Measurements from ENCODE around the gene DNAH14. TPM values are rescaled to one million over a fixed set of nuclear protein-coding genes. Genes with fewer than 3 reads are reported as not detected.
"Not testable (repeated sequence)": the region's sequence is repeated elsewhere in the genome, so short reads cannot be mapped to it uniquely, and the experiment has no call there.

Gene DNAH14
- under 1 TPM in 1 of 2 experiments, not detected in 1; 0.55 TPM for total RNA-seq

DNA sequence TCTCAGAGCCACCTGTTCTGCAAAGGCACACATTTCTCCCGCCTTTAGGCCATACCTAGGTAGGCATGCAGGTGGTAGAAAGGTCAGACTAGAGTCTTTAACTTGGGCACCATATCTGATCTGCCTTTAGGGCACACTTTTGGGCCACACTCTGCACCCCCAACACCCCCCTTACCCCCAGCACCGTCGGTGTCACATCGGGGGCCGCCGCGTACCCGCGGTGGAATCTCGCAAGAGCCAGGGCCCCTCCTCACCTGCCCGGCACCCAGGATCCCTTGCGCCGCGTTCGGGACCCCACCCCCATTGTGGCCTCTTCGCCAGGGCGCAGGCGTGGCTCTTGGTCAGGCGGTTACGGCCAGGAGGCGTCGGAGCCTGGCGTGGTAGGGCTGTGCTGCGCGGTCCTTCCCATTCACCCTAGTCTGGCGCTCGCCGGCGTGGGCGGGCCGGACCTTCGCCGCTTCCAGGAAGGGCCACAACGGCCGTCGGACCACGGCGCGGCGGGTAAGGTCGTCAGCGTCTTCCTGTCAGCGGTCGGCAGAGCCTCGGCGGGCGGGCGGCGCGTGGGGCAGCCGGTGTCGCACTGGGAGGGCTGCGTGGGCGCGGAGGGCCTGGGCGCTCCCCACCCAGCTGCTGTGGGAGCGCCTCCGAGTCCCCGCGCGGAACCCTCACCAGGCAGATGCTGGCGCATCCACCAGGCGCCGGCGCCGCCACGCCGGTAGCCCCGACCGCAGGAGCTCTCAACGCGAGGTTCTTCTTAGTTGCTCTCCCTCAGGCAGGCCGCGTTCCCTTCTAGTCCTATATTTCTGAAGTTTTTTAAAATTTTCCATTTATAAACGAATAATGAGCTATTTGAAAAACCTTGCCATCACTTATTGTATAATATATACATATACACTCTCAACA lies at the start of gene DNAH14:
TSS of gene DNAH14 (plus strand) at position 341 of the 903 bp plus-strand sequence. CDS start 23,028 bp downstream, outside the sequence.
- no peaks in the 10 kb centered on the region for H3K4me1 Mint-ChIP-seq (ENCODE audit: low read depth)
- POLR2A ChIA-PET, result no interaction called here

DNA sequence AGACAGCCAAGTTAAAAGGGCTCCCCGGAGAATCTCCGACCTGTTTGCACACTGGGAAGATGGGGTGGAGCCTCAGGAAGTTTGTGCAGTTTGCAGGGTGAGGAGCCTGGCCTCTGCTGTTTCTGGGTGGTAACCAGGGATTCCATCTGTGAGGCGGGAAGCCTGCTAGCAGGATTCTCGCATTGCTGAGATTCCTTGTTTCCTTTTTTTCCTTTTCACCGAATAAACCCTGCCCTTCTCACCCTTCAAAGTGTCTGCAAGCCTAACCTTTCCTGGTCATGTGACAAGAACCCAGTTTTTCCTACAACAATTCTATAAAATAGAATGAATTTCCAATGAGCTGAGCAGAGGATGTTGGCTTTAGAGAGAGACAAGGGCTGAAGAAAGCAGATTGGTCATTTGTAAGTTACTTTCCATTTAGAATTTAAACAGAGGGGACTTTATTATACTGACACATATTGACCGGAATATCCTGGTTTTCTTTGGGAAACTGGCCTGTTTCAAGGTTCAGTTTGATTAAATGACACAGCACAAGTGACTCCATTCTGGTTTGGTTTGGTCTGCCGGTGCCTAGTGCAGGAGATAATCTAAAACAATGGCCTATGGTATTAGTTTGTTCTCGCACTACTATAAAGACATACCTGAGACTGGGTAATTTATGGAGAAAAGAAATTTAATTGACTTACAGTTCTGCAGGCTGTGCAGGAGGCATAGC lies 48.7 kb upstream of the DNAH14 start:
- intact Hi-C loops (cut with micrococcal nuclease), result no loop called here
- H3K9me3 Mint-ChIP-seq, result peaks cover 11% of the 10 kb centered on the region
- CTCF ChIA-PET, result no interaction called here

More for the DNA sequence above, at the start of gene DNAH14:
- CTCF ChIA-PET, result no interaction called here
- H3K4me3 Mint-ChIP-seq, result peak within 1 kb of the TSS; percentile 43
- intact Hi-C loops (cut with micrococcal nuclease), result no loop called here
- peak; percentile 25 for DNase-seq
- H3K36me3 Mint-ChIP-seq, result peaks cover 19% of the 10 kb centered on the region
- H3K27me3 Mint-ChIP-seq, result peaks cover 27% of the 10 kb centered on the region
- peaks cover 26% of the 10 kb centered on the region for H3K9me3 Mint-ChIP-seq
- no peak within 1 kb of the TSS for H3K27ac Mint-ChIP-seq

DNA sequence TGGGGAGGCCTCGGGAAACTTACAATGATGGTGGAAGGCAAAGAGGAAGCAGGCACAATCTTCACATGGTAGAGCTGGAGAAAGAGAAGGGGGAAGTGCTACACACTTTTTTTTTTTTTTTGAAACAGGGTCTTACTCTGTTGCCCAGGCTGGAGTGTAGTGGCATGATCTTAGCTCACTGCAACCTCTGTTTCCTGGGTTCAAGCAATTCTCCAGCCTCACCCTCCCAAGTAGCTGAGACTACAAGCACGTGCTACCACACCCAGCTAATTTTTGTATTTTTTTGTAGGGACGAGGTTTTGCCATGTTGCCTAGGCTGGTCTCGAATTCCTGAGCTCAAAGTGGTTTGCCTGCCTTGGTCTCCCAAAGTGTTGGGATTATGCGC lies 48.2 kb upstream of the DNAH14 start:
- H3K36me3 Mint-ChIP-seq; H3K4me1 Mint-ChIP-seq (ENCODE audit: low read depth); POLR2A ChIA-PET; CTCF ChIA-PET; intact Hi-C loops (cut with micrococcal nuclease); DNase-seq; H3K4me3 Mint-ChIP-seq; H3K27ac Mint-ChIP-seq: not testable (repeated sequence)
- Mint-ChIP-seq H3K9me3 (peaks cover 13% of the 10 kb centered on the region), H3K27me3 (peaks cover 23% of the 10 kb centered on the region)

More for the DNA sequence above, 48.7 kb upstream of the DNAH14 start:
- no peak overlapping the region for H3K4me3 Mint-ChIP-seq
- POLR2A ChIA-PET, result no interaction called here
- no peak for DNase-seq
- no peaks in the 10 kb centered on the region for H3K36me3 Mint-ChIP-seq
- H3K27me3 Mint-ChIP-seq, result peaks cover 23% of the 10 kb centered on the region
- H3K27ac Mint-ChIP-seq, result no peak overlapping the region
- no peaks in the 10 kb centered on the region for H3K4me1 Mint-ChIP-seq (ENCODE audit: low read depth)

DNA sequence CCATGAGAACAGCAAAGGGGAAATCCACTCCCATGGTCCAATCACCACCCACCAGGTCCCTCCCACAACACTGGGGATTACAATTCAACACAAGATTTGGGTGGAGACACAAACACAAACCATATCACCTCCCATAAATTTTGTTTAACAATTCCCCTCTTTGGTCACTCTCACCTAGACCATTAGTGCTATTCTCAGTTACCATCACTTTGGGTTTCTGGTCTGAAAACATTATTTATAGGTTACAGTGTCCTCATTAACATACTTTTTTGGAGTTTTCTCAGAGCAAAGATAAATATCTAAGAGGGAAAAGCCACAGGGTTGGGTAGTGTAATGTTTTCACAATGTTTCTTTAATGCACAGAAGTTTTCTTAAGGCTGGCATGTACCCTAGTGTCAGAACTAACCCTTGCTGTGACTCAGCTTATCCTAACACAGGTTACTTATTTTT lies 47.7 kb upstream of the DNAH14 start:
- Mint-ChIP-seq H3K27me3 (peaks cover 20% of the 10 kb centered on the region), H3K36me3 (no peaks in the 10 kb centered on the region), H3K9me3 (peaks cover 13% of the 10 kb centered on the region), H3K4me3 (no peak overlapping the region), H3K27ac (no peak overlapping the region), H3K4me1 (ENCODE audit: low read depth) (no peaks in the 10 kb centered on the region)
- intact Hi-C loops (cut with micrococcal nuclease), result no loop called here
- no peak for DNase-seq
- ChIA-PET CTCF (no interaction called here), POLR2A (no interaction called here)

DNA sequence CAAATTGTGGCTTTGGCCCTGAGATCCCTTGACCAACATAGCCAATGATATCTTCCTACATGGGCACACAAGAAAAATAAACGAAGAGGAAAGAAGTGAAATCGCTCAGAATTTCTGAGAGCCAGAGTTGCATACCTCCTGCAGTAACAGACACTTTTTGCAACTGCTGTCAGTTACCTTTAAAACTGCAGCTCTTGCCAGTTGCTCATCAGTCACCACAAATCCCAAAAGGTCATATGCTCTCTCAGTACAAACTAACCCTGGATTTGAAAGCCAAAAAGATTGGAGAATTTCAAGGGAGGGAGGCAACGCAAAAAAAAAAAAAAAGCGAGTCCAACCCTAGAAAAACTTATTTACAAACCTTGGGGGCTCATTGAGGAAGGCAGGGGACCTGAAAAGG lies 47.2 kb upstream of the DNAH14 start:
- H3K27ac Mint-ChIP-seq, result no peak overlapping the region
- intact Hi-C loops (cut with micrococcal nuclease), result no loop called here
- no peak for DNase-seq
- ChIA-PET CTCF (no interaction called here), POLR2A (no interaction called here)
- H3K27me3 Mint-ChIP-seq, result peaks cover 18% of the 10 kb centered on the region
- no peaks in the 10 kb centered on the region for H3K4me1 Mint-ChIP-seq (ENCODE audit: low read depth)
- H3K9me3 Mint-ChIP-seq, result peaks cover 13% of the 10 kb centered on the region
- H3K36me3 Mint-ChIP-seq, result no peaks in the 10 kb centered on the region
- H3K4me3 Mint-ChIP-seq, result no peak overlapping the region

DNA sequence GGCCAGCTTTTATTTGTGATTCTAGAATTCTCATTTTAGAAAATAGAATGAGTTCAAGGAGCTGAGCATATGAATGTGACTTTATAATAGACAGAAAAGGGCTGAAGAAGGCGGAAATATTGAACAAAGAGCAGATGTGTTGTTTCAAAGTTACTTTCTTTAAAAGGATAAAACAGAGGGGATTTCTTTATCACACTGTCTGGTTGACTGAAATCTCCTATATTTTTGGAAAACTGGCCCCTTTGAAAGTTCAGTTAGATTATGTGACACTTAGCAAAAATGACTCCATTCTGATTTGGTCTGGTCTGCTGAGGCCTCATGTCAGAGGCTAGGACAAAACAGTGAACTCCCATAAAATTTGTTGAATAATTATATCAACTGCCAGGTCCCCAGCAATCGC lies 46.4 kb upstream of the DNAH14 start:
- intact Hi-C loops (cut with micrococcal nuclease), result no loop called here
- Mint-ChIP-seq H3K27me3 (peaks cover 18% of the 10 kb centered on the region), H3K4me1 (ENCODE audit: low read depth) (no peaks in the 10 kb centered on the region), H3K4me3 (no peak overlapping the region), H3K27ac (no peak overlapping the region), H3K36me3 (no peaks in the 10 kb centered on the region), H3K9me3 (peaks cover 13% of the 10 kb centered on the region)
- ChIA-PET CTCF (no interaction called here), POLR2A (no interaction called here)
- DNase-seq, result no peak

DNA sequence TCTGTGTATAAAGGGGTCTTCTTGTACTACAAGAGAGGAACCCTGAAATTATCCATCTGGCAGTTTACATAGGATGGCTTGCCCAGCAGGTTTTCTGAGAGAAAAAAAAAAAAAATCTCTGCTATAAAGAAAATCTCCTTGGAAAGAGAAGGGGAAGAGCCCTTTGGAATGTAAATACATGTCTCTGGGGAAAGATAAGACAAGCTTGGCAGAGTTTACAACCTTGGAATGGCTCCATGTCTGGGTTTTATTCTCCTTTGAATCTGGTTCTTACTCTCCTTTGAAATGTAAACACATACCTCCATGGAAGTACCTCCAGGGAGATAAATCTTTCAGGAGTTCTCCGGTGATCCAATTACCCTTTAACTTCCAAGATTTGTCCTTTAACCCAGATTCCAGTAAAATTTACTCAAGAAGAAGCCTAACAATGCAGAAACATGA lies 45.1 kb upstream of the DNAH14 start:
- ChIA-PET CTCF (no interaction called here), POLR2A (no interaction called here)
- H3K9me3 Mint-ChIP-seq, result peaks cover 13% of the 10 kb centered on the region
- no peak overlapping the region for H3K27ac Mint-ChIP-seq
- no peak overlapping the region for H3K4me3 Mint-ChIP-seq
- H3K36me3 Mint-ChIP-seq, result no peaks in the 10 kb centered on the region
- H3K4me1 Mint-ChIP-seq (ENCODE audit: low read depth), result no peaks in the 10 kb centered on the region
- H3K27me3 Mint-ChIP-seq, result peaks cover 15% of the 10 kb centered on the region
- DNase-seq, result no peak
- intact Hi-C loops (cut with micrococcal nuclease), result no loop called here

DNA sequence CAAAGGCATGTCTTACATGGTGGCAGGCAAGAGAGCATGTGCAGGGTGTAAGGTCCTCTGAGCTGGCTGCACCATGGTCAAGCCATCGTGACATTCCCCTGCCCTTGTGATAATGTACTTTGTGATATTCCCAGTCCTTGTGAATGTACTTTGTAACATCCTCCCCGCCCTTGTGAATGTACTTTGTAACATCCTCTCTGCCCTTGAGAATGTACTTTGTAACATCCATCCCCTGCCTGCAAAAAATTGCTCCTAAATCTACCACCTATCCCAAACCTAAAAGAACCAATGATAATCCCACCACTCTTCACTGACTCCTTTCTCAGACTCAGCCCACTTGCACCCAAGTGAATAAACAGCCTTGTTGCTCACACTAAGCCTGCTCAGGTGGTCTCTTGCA lies 44.1 kb upstream of the DNAH14 start:
- H3K4me1 Mint-ChIP-seq (ENCODE audit: low read depth); DNase-seq; H3K27ac Mint-ChIP-seq; H3K36me3 Mint-ChIP-seq; intact Hi-C loops (cut with micrococcal nuclease); CTCF ChIA-PET; POLR2A ChIA-PET; H3K4me3 Mint-ChIP-seq: not testable (repeated sequence)
- H3K27me3 Mint-ChIP-seq, result peaks cover 15% of the 10 kb centered on the region
- peaks cover 13% of the 10 kb centered on the region for H3K9me3 Mint-ChIP-seq

DNA sequence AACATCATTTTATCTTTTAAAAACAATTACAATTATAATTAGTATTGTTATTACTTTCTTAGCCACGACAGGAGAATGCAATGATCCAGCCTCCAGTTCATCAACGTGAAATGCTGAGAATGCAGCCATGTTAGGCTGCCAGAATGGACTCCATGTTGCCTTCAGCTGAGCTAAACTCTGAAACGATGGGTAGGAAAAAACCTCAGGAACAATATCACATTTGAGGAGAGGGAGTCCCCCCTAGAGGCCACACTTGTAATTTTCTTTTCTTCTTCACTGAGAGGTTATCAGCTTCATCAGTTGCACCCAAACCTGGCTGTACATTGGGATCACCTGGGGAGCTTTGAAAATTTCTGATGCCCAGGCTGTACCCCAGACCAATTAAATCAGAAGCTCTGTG lies 34.6 kb upstream of the DNAH14 start:
- no peak overlapping the region for H3K4me3 Mint-ChIP-seq
- H3K27me3 Mint-ChIP-seq, result peaks cover 2% of the 10 kb centered on the region
- no peaks in the 10 kb centered on the region for H3K36me3 Mint-ChIP-seq
- intact Hi-C loops (cut with micrococcal nuclease), result no loop called here
- DNase-seq, result no peak
- peaks cover 10% of the 10 kb centered on the region for H3K9me3 Mint-ChIP-seq
- H3K4me1 Mint-ChIP-seq (ENCODE audit: low read depth), result no peaks in the 10 kb centered on the region
- POLR2A ChIA-PET, result no interaction called here
- CTCF ChIA-PET, result interaction anchor here (0.6 to 1.6 kb wide), 4 partner anchors 21 to 306 kb away, joined by 3 to 5 read pairs (median 4); no protein-coding TSS in a partner anchor
- no peak overlapping the region for H3K27ac Mint-ChIP-seq

DNA sequence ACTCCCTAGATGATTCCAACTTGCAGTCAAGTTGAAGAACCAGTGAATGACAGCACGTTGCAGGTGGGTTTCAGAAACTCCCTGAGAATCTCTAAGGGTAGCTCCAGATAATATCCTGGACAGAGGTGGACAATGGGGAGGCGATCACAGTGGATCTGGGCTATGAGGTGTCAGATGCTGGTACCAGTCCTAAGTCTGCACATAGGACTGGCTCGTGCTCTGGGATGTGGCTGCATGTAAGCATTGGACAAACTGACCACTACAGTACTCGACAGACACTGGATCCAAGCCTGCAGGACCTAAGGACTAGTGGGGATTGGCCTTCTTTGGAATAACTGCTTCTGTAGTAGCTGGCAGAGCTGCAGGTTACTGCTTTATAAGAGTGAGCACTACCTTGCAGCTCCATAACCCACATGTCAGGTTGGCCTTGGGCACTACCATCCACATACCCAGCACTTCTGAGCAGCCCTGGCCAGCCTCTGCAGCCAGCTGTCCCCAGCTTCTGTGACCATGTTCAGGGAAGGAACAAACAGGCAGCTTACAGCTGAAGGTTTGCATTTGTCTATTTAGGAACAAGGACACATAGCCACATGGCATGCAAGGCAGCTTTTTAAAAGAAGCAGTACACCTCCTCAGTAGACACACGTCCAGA lies 33.2 kb upstream of the DNAH14 start:
- no peak for DNase-seq
- Mint-ChIP-seq H3K9me3 (peaks cover 10% of the 10 kb centered on the region), H3K4me1 (ENCODE audit: low read depth) (no peaks in the 10 kb centered on the region), H3K27me3 (peaks cover 5% of the 10 kb centered on the region), H3K27ac (no peak overlapping the region), H3K4me3 (no peak overlapping the region), H3K36me3 (no peaks in the 10 kb centered on the region)
- intact Hi-C loops (cut with micrococcal nuclease), result no loop called here
- CTCF ChIA-PET, result no interaction called here
- POLR2A ChIA-PET, result no interaction called here

DNA sequence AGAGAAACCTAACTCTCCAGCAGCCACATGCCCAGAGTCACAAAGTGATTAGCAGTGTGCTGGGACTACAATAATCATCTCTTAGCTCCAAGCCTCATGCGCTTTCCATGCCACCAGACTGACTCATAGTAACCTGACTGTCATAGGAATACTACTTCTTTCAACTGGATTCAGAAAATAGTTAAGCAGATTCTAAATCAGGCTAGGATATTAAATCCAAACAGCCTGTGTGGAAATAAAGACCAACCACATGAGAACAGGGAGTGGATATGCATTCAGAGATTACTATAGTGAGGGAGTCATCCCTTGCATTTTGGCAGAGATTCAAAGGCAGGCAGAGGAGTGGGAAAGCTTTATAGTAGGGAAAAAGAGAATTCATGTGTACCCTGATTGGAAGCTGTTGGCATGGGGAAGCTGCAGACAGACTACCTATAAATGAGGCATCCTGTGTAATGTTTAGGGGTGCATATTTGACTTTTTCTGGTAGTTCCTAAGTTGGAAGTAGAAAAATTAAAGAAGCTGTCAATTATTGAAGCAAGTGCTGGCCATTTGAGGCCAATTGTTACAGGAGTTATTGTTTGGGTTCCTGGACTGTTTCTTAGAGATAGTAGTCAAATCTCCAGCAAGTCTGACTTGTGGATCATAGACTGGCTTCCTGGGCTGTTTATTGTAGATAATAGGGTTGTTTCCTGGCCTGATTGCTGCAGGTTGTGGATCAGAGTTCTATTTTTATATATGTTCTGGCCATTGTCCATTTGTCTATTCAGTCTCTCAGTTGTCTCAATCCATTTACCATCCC lies 31.7 kb upstream of the DNAH14 start:
- Mint-ChIP-seq H3K27ac (no peak overlapping the region), H3K27me3 (peaks cover 7% of the 10 kb centered on the region), H3K36me3 (no peaks in the 10 kb centered on the region), H3K4me3 (no peak overlapping the region), H3K4me1 (ENCODE audit: low read depth) (no peaks in the 10 kb centered on the region), H3K9me3 (peaks cover 10% of the 10 kb centered on the region)
- ChIA-PET CTCF (no interaction called here), POLR2A (no interaction called here)
- DNase-seq, result no peak
- intact Hi-C loops (cut with micrococcal nuclease), result no loop called here

DNA sequence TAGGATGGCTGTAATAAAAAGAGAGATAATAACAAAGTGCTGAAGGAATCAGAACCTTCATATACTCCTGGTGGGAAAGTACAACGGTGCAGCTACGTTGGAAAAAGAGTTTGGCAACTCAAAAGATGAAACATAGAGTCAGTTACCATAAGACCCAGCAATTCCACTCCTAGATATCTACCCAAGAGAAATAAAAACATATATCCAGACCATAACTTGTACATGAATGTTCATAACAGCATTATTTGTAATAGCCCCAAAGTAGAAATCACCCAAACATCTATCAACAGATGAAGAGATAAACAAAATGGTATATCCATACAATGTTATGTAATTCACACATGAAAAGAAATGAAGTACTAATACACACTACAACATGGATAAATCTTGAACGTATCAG lies 30.5 kb upstream of the DNAH14 start:
- Mint-ChIP-seq H3K27me3 (peaks cover 9% of the 10 kb centered on the region), H3K9me3 (peaks cover 10% of the 10 kb centered on the region), H3K36me3 (no peaks in the 10 kb centered on the region), H3K4me1 (ENCODE audit: low read depth) (no peaks in the 10 kb centered on the region), H3K4me3 (no peak overlapping the region), H3K27ac (no peak overlapping the region)
- ChIA-PET CTCF (no interaction called here), POLR2A (no interaction called here)
- intact Hi-C loops (cut with micrococcal nuclease), result no loop called here
- DNase-seq, result no peak
